ENCODE measurements around the gene LYPD6B.

Gene LYPD6B

DNA sequence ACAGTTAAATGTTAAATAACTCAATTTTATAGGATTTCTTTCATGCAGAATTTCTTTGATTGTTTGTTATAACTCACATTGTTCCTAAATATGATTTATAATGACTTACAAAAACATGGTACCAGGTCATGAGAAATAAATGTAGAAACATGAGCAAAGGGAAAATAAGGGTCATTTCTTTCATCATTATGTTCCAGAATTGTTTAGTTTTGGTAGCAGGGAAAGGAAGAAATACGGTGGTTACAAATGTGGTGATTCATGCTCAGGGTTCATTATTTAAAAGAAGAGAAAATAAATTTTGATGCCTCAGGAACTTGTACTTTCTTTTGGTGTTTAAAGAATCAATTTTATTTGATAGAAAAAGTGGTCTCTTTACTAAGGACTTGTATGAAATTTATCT, 4.4 kb downstream of the LYPD6B start:
- DNase-seq = no peak

DNA sequence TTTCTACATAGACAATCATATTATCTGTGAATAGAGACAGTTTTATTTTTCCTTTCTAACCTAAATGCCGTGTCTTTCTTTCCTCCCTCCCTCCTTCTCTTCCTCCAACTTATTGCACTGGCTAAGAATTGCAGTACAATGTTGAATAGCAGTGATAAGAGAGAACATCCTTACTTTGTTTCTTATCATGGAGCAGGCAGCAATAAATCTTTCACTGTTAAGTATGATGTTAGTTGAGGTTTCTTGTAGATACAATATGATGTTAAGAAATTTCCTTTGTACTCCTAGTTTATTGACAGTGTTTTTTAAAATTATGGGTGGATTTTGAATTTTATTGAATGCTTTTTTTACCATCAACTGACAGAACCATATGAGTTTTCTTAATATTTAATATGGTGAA, 6.0 kb downstream of the LYPD6B start:
- DNase-seq = no peak

DNA sequence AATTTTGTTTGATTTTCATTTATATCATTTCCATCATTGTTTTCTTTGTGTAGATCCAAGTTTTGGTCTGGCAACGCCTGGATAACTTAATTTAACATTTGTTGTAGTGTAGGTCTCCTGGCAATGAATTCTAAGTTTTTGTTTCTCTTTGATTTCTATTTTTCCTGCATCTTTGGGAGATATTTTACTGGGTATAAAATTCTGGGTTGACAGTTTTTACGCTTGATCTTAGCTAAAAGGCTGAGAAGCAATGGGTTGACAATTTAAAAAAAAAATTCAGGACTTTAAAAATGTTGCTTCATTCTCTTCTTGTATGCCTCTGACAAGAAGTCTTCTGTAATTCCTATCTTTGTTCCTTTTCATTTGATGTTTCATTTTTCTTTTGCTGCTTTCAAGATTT, 8.6 kb downstream of the LYPD6B start:
- no peak for DNase-seq

DNA sequence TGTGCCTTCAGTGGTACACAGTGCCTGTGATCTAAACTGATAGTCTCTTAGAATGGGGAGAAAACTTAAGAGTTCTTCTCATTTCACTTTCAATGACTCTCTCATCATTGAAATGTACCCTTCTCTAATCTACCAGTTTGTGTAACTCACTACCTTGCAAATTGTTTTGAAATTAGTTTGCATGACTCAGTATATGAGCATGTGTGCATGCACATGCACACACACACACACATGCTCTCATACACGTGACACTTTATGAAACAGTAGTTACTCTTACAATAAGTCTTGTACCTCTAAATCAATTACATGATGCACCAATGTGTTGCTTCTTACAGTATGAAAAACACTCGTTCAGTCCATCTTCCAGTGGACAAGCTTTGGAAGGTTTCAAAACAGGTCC, 10.6 kb downstream of the LYPD6B start:
- DNase-seq = no peak

DNA sequence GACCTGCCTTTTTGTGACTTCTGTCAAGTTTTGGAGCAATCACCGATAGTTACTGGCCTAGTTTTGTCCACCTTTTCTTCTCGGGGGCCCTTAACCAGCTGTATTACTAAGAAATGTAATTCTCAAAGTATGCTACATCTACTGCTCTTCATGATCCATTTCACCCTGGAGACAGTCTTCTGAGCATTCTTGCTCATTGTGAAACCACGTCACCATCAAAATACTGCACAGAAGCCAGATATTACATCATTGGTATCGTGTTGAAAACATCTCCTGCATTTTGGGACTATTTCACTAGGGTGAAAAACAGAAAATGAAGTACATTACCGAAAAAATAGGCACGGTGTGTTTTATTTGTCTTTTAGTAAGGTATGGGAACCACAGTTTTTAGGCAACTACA, 11.7 kb downstream of the LYPD6B start:
- no peak for DNase-seq

DNA sequence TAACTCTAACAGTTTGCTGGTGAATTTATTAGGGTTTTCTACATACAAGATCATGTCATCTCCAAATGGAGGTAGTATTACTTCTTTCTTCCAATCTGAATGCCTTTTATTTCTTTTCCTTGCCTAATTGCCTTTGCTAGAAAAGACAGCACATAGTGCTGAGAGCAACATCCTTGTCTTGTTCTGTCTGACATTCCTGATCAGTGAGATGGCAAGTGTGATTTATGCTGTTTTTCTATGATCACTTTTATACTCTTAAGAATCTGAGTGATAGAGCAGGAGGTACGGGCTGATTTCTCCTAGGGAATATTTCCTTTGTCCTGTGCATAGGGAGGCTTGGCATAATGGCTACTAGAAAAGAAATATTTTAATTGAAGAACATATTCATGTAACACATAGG, 17.3 kb downstream of the LYPD6B start:
- DNase-seq = no peak

DNA sequence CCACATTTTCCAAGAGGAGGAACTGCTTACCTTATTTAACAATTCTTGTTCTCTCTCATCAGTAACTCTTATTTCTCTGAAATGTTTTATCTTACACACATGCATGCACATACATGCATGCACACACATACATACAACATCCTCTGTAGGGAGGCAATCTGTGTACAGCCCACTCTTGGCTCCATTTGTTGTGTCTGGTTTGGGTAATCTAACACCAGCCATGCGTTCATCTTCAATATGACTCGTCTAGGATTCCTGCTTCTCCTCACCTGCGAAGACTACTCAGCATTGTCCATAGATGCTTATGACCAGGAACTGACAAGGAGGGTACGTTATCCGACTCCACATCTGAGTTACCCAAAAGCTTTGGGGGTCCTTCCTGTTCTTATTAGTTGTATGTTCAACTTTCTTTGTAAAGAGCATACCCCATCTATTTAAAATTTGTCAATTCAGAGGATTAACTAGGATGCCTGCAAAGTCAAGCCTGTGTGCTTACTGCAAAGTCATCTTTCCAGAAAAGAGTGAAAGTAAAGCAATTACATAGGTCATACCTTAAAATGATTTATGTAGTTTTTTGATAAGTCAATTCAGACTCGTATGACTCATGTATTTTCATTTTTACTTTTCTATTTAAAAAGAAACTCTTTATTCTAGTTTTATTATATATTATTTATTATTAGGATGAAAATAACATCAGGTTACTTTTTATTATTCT, 18.2 kb downstream of the LYPD6B start:
- DNase-seq = no peak

DNA sequence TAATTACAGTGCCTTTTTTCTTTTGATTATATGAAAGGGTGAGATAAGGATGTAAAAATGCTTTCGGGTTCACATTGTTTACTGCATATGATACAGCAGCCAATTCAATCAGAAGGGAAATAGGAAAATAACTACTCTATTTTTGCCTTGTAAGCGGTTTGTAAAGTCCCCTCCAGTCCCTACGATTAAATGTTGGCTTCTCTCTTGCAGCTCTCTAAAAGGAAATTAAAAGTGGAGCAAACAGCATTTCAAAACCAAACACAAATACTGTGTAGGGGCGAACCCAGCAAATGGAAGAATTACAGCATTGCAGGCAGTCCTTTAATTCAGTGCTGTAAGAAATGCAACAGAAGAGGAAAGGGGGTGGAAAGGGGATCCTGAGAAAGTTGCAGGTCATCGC, 18.9 kb downstream of the LYPD6B start:
- DNase-seq = no peak

DNA sequence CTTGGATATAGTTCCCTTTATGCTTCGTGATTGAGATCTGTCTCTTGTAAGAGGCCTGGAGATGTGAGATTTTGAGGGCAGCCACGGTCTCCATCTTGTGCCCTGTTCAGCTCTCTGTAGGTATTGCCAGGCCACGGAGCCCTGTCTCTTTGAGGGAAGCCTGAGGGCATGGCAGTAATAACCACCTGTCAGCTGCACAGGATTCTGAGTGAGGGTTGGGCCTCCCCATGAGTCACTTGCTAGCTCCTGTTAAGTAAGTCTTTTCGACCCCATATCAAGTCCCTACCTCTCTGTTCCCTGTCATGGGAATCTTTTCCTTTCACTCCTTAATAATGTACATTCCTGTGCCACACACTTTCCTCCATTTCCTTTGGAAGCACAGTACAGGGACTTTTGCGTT, 20.4 kb downstream of the LYPD6B start:
- DNase-seq = no peak

DNA sequence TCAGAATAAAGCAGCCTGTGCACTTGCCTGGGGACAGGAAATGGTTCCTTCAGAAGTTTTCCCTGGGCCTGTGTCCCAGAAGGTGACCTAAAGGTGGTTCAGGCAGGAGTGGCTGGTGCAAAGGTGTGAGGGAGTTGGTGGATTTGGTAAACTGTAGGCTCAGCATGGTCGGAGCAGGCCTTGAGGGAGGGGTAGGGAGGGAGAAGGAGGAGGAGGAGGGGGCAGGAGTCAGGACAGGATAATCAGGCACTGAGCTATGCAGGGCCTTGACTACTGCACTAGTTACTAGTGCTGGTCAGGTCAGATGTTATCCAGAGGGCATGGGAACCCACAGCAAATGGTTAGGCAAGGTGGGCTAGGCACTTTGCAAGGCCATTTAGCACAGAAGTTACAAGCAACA, 21.3 kb downstream of the LYPD6B start:
- no peak for DNase-seq

DNA sequence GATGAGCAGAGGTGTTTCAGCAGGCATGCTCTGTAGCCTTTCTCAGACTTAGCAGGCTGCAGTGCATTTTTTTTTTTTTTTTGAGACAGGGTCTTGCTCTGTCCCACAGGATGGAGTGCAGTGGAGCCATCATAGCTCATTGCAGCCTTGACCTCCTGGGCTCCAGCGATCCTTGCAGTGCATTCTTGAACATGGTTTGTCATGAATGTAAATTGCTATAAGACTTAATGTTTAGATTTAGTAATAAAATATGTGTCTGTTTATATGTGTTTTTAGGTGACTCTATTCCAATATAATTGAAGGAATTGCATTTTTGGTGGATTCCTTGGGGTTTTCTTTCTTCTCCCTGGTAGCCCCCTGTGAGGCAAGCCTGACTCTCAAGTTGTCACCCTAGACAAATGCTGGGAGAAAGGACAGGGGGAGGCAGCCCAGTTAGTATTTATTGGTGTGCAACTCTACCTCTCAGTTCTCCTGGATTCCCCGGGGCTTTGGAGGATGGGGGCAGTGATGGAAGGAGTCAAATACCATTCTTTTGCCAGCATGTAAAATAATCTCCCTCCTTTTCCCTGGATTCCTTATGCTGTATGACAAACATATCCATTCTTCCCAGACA, 22.7 kb downstream of the LYPD6B start:
- no peak for DNase-seq

DNA sequence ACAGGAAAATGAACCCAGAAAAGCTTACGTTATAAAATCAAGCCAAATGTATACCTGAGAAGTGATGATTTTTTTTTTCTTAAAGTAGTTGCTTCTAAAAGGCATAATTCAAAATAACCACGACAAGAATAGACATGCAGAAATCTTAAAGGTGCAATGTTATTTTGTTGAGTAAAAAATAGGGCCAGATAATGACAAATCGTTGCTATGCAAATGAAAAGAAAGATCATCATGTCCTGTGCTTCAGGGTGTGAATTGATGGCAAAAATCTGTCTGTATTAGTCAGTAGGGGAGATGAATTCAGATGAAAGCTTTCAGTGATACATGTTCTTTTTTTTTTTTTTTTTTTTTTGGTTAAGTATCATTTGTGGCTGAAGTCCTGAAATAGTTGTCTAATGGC, 24.0 kb downstream of the LYPD6B start:
- no peak for DNase-seq

DNA sequence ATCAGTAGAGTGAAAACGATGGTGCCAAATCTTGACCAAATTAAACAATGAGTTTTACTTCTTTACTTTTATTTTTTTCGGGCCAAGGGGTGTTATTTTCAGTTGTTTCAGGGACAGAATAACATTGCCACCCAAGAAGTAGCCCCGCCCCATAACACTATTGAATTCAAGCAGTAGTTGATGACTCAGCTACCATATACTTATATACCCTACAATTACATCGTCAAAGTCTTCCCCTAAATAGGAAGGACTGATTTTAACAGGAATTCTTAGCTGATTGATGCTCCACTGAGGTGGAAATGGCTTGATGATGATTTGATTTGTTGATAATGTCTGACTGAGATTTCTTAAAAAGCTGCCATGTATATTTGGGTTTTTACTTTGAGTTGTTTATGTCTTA, 24.7 kb downstream of the LYPD6B start:
- DNase-seq = no peak

DNA sequence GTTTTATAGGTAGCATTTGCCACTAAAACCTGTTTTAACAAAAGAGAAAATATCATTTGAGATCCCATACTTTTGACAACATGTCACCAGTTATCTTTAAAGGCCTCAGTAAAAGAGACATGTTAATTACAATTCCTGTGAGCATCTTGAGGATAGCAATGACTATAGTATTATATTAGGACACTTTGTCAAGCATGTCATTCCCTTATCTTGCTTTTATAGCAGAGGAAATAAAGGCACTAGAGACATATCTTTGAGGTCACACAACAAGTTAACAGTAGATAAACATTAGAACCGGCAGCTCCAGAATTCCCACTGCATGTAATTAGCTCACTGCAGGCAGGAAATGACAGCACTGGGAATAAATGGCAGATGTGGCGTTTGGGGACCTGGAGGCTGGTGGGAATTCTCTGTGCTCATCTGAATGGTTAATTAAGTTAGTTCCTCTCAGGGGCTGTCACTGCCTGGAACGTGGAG, 25.9 kb downstream of the LYPD6B start:
- no peak for DNase-seq

DNA sequence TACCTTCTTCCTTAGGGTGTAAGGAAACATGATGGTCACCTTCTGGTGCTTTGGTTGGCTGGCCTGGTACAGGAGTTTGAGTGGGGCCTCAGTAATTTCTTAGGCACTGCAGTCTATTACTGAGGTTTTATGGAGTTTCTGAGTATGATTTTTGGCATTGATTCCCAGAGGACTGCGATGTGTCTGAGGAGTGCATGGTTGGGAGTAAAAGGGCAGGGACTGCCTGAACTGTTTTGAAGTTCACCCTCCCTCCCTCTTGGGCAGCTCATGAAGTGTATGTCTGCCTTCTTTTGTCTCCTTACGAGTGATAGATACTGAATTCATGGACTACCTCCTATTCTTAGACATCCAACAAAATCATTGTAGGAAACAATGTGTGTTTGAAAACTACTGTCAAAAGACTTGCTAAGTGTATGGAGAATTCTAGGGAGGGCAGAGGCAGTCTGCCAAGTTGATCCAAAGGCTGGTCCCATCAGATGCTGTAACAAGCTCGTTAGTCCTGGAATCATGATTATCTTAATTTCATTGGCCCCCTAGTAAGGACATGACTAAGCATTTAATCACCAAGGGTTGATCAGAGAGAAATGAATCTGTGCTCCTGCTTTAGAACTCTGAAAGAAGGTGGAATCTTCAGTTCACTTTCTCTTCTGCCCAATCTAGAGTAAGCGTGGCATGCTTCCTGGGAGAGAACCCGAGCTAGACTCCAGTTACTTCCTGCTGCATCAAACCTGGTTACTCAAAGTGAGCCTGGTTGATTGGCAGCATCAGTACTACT, 26.5 kb downstream of the LYPD6B start:
- no peak for DNase-seq

DNA sequence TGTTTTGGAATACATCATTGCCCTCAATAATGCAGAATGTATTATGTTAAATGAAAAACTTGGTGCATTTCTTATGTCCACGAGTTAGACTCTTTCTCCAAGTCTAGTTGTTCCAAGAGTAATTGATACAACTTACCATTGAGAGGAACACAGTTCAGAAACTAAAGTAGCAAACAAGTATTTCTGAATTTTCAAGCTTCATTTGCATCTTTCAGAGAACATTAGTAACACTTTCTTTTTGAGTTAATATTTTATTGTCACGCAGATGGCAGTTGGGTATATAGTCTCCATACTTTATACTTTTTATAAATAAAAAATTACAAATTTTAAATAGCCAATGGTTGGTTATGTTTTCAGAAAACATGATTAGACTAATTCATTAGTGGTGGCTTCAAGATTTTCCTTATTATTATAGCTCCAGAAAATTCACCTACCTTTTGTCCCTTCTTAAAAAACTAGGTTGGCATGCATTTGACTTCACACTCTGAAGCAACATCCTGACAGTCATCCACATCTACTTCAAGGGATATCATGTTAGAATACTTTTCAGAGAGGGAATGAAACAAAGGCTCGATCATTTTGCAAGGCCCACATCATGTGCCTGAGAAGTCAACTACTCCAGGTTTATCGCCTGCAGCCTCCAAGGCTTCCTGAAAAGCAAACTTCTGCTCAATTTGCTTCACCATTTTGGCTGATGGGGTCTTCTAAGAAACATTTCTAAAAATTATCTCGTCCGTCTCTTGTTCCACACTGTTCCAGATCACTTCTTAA, 29.9 kb downstream of the LYPD6B start:
- DNase-seq = no peak

DNA sequence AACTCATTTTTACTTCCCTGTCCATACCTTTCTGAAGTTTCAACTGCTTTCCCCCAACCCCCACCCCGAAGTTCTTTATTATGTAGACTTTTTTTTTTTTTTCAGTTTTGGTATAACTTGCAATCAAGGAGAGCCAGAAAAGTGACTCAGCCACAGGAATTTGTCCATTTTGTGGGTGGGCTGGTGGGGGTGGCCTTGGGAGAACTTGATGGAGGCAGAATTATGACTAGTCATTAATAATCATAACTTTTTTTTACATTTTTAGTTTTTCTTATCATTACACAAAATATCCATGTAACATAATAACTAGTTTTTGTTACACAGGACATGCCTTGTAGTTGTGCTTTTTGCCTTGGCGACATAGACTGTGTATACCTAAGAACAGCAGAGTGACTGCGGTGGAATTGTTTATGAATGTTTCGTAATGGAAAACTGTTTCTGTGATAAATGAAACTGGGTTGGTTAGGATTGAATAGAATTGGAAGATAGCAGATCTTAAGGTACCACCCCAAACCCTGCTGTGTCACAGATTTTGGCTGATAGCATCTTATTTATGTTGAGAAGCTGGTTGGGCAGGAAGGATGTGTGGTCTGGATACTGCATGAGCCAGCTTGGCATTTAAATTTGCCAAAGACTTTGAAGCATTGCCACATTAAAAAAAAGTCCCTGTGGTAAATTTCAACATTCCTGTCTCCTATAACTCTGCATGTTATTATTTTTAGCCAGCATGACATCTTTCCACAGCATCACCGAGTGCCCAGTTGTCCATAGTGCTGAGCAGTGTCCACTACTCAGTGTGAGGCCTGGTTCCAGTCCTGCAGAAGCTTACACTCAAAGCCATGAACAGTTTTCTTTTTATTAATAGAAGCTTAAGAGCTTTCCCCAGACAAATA, 30.7 kb downstream of the LYPD6B start:
- DNase-seq = no peak

DNA sequence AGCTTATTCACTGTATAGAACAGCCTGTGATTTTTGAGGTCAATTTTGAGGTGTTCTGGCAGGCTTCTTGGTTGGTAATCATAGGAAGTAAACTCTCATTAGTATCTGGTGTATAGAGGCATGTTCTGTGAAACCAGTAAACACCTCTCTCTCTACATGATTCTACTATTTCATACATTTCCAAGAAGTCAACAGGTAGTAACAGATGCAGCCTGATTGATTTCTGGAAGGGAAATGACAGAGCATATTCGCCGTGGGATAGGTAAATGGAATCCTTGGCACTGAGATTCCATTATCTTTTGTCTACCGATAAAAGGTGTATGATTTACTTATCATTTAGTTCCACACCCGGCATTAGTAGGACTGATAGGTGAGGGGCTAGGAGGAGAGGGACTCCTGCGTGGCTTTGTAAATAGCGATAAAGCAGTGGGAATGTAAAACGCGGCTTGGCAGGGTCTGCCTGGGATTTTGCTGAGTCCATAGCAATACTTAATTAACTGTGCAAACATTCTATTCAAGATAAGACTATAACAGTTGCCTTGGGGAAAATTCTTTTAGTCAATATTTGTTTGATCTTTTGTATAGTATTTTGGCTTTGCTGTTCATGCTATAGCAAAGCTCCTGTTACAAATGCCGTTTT, 32.3 kb downstream of the LYPD6B start:
- DNase-seq = no peak

DNA sequence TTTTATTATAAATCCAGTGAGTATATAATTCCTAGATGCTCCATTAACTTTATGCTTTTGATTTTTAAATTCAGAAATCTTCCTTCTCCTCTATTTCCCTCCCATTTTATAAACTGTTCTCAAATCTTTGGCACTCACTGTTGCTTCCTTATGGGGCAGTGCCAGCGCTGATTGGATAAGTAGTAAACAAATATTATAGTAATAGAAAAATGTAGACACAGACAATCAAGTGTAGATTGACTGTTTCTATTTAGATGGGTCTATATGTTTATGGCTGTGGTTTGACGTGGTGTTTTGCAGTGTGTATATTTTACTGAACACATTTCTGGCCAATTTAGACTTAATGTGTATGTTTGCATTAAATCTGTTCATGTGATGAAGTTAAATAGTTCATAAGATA, 36.6 kb downstream of the LYPD6B start:
- no peak for DNase-seq

DNA sequence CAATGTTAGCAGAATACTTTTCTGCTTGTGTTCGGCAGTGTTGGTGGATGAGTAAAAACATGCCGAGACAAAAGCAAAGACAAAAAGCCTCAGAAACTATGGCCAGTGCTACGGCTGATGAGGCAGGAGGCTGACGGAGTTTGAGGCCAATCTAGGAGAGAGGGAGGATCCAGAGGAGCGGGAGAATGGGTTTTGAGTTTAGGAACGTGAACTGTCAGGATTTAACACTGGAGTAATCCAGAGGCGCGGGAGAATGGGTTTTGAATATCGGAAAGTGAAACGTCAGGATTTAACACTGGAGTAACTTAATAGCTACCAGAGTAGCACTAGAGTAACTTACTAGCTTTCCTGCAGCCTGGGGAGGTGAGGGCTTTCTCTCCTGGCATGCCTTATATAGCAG, 37.4 kb downstream of the LYPD6B start:
- DNase-seq = peak; percentile 42

DNA sequence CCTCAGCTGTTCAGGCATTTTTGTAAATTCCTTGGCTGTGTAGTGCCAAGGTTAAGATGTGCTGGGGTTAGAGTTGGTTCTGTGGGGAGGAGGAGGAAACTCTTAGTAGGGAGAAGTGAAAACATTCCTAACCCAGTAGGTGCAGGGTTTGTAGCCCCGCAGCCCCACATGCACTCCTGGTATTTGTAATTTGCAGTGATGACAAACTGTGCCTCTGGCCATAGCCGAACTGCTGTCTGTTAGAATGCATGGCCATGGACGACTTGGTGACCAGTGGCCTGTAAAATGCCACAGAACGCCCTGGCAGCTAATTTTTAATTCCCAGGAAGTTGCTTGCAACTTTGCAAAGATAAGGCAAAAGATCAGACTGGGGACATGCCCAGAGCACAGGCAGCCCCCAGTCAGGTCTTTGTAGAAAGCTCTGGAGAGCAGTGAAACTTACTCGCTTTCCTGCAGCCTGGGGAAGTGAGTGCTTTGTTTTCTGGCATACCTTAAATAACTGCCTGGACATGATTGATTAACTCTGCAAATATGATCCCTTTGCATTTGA, 38.4 kb downstream of the LYPD6B start:
- DNase-seq = no peak
